ENCODE measurements around the gene ARHGEF40. TPM values are rescaled to one million over a fixed set of nuclear protein-coding genes. Genes with fewer than 3 reads are reported as not detected.

The ARHGEF40 gene
- total RNA-seq, 2 experiments from 2014 or later: 0.53 to 0.83 TPM

DNA sequence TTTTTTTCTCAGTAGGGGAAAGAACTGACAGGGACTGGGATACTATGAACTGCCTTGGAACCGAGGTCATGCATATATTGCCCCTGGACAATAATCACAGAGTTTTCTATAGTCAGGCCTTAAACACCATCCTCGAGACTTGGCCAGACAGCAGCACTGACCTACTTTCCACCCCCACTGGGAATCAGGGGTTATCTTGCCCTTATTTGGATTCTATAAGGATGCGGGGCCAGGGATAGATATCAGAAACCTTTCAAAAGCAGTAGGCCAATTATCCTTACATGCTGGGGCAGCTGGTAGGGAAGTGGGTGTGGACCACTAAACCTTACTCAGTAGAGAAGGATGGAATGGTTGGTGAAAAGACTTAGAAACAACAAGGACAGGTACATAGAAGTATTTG, 26.3 kb downstream of the ARHGEF40 start:
- CTCF ChIA-PET: interaction anchor here (2.5 to 7.0 kb wide), 4 partner anchors 9 to 83 kb away, joined by 6 to 225 read pairs (median 112); partner anchors contain the start of genes ARHGEF40 and TMEM253
- POLR2A ChIA-PET: no interaction called here
- Mint-ChIP-seq H3K36me3 (ENCODE audit: low read depth) (no peaks in the 10 kb centered on the region), H3K27me3 (ENCODE audit: low read depth) (peaks cover 44% of the 10 kb centered on the region), H3K4me1 (ENCODE audit: low read depth) (peaks cover 20% of the 10 kb centered on the region), H3K27ac (no peak overlapping the region), H3K4me3 (no peak overlapping the region), H3K9me3 (ENCODE audit: insufficient read depth) (no peaks in the 10 kb centered on the region)
- no peak for ATAC-seq
- no peak for DNase-seq

- H3K4me3 Mint-ChIP-seq: peak overlapping the region; percentile 68
- ChIA-PET POLR2A (no interaction called here), CTCF (interaction anchor here (1.1 to 7.0 kb wide), 5 partner anchors 8 to 84 kb away, joined by 3 to 225 read pairs (median 87); partner anchors contain the start of genes ARHGEF40 and TMEM253)
- peak overlapping the region; percentile 36 for H3K27ac Mint-ChIP-seq
- peaks cover 44% of the 10 kb centered on the region for H3K27me3 Mint-ChIP-seq (ENCODE audit: low read depth)
- no peak for ATAC-seq
- H3K9me3 Mint-ChIP-seq (ENCODE audit: insufficient read depth): no peaks in the 10 kb centered on the region
- no peak for DNase-seq
- H3K4me1 Mint-ChIP-seq (ENCODE audit: low read depth): peaks cover 26% of the 10 kb centered on the region
- H3K36me3 Mint-ChIP-seq (ENCODE audit: low read depth): no peaks in the 10 kb centered on the region
These were observed 27.0 kb downstream of the ARHGEF40 start for GRCh38 chr14:21096978-21097635.

DNA sequence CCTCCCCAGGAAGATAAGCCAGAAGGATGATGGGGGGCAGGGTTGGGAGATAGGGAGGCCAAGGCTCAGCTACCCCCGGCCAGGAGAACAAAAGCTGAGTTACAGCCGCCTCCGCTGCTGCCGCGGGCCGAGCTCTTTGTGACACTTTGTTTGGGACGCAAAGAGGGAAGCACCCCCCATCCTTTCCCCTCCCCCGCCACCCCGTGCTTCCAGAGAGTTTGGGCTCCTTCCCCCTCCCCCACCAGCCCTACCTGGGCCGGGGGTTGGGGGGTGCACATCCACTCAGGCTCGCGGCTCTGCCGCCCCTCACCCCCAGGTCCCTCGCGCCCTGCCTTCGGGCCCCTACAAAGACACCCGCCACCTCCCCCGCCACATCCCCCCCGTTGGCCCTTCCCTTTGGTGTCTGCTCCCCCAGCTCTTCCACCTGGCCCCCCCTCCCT, 27.6 kb downstream of the ARHGEF40 start:
- DNase-seq (no peak), ATAC-seq (peak; percentile 6)
- peaks cover 44% of the 10 kb centered on the region for H3K27me3 Mint-ChIP-seq (ENCODE audit: low read depth)
- CTCF ChIA-PET: interaction anchor here (1.1 to 7.0 kb wide), 5 partner anchors 8 to 84 kb away, joined by 3 to 225 read pairs (median 87); partner anchors contain the start of genes ARHGEF40 and TMEM253
- no peaks in the 10 kb centered on the region for H3K9me3 Mint-ChIP-seq (ENCODE audit: insufficient read depth)
- H3K4me3 Mint-ChIP-seq: peak overlapping the region; percentile 68
- H3K4me1 Mint-ChIP-seq (ENCODE audit: low read depth): peaks cover 29% of the 10 kb centered on the region
- POLR2A ChIA-PET: no interaction called here
- H3K27ac Mint-ChIP-seq: no peak overlapping the region
- H3K36me3 Mint-ChIP-seq (ENCODE audit: low read depth): no peaks in the 10 kb centered on the region

DNA sequence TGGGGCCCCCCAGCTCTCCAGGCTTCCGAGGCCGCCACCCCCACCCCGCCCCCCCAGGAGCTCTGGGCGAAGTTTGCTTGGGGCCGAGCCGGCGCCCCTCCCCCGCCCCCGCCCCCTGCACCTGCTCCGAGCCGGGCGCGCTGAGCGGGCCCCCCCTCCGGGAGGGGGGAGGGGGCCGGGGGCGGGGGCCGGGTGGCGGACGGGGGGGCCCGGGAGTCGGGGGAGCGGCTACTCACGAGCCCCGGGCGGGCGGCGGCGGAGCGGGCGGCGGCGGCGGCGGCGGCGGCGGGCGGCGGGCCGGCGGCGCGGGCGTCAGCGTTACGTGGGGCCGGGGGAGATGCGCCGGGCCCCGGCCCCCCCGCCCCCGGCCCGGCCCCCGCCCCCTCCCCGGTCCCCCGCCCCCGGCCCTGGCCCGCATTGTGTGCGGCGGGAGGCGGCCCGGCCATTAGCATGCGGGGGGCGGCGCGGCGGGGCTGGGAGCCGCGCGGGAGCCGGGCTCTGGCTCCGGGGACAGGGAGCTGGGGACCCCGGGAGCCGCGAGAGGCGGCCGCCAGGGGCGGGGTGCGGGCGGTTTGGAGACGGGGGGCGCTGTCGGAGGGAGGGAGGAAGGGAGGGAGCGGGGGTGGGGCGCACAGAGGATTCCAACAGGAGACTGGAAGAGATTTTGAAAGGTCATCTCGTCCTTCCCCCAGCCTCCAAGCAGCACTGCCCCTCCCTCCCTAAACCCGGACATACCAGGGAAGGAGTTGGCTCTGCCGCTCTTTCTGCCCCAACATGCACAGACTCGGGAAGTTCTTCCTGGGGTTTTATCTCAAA, 28.2 kb downstream of the ARHGEF40 start, which contains the start of gene ZNF219:
Gene ZNF219, minus strand, starts transcription at position 580 of the 816 bp plus-strand sequence. CDS start 5,064 bp downstream, outside the sequence.
- peak; percentile 52 for ATAC-seq
- Mint-ChIP-seq H3K36me3 (ENCODE audit: low read depth) (no peaks in the 10 kb centered on the region), H3K4me1 (ENCODE audit: low read depth) (peaks cover 29% of the 10 kb centered on the region), H3K9me3 (ENCODE audit: insufficient read depth) (no peaks in the 10 kb centered on the region), H3K4me3 (peak within 1 kb of the TSS; percentile 69), H3K27ac (no peak within 1 kb of the TSS), H3K27me3 (ENCODE audit: low read depth) (peaks cover 42% of the 10 kb centered on the region)
- DNase-seq: no peak
- ChIA-PET POLR2A (no interaction called here), CTCF (interaction anchor here (1.1 to 7.0 kb wide), 2 partner anchors 9 to 85 kb away, joined by 3 to 138 read pairs; no protein-coding TSS in a partner anchor)

DNA sequence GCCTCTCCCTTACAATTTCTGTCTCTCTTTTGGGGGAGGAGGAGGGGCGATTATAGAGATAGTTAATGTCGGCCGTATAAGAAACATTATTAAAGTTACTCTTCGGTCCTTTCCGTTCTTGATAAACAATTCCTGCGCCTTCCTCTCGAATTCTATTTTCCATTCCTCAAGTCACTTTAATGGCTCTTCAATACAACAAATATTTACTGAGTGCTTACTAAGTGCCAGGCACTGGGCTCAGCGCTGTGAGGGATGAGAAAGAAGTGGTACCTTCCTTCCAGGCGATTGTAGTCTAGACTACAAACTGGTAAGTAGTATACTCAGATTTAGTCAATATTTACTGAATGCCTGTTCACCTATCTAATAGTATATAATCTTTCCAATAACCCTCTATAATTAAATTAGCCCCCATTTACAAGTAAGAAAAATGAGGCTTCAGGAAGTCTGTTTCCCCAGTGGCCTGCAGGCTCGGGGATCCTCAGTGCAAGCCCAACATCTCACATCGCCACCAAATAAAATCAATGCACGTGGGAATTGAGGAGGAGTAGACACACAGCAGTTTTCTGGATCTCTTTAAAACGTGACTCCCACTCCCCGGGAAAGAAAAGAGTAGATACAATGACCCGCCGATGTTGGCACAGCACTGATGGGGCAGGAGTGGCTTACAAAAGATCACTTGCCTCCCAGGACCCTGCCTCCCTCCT, 28.9 kb downstream of the ARHGEF40 start:
- DNase-seq (no peak), ATAC-seq (no peak)
- no peak overlapping the region for H3K27ac Mint-ChIP-seq
- ChIA-PET CTCF (interaction anchor here (1.2 to 8.5 kb wide), 4 partner anchors 10 to 87 kb away, joined by 3 to 193 read pairs (median 73); no protein-coding TSS in a partner anchor), POLR2A (no interaction called here)
- H3K27me3 Mint-ChIP-seq (ENCODE audit: low read depth): peaks cover 34% of the 10 kb centered on the region
- H3K4me3 Mint-ChIP-seq: peak overlapping the region; percentile 69
- no peaks in the 10 kb centered on the region for H3K36me3 Mint-ChIP-seq (ENCODE audit: low read depth)
- H3K4me1 Mint-ChIP-seq (ENCODE audit: low read depth): peaks cover 30% of the 10 kb centered on the region
- no peaks in the 10 kb centered on the region for H3K9me3 Mint-ChIP-seq (ENCODE audit: insufficient read depth)

GRCh38 chr14:21099596-21099985, 29.5 kb downstream of the ARHGEF40 start:
- DNase-seq (no peak), ATAC-seq (no peak)
- Mint-ChIP-seq H3K27me3 (ENCODE audit: low read depth) (peaks cover 33% of the 10 kb centered on the region), H3K4me1 (ENCODE audit: low read depth) (peaks cover 32% of the 10 kb centered on the region), H3K4me3 (no peak overlapping the region), H3K36me3 (ENCODE audit: low read depth) (no peaks in the 10 kb centered on the region), H3K27ac (no peak overlapping the region), H3K9me3 (ENCODE audit: insufficient read depth) (no peaks in the 10 kb centered on the region)
- CTCF ChIA-PET: interaction anchor here (1.2 to 8.5 kb wide), 4 partner anchors 10 to 88 kb away, joined by 3 to 193 read pairs (median 73); no protein-coding TSS in a partner anchor
- POLR2A ChIA-PET: no interaction called here

GRCh38 chr14:21100931-21101330, 30.8 kb downstream of the ARHGEF40 start, which contains the start of gene TMEM253:
Gene TMEM253, plus strand, starts transcription at chr14:21101066. Its CDS starts 278 bp downstream, at chr14:21101344.
- Mint-ChIP-seq H3K36me3 (ENCODE audit: low read depth) (no peaks in the 10 kb centered on the region), H3K27ac (no peak within 1 kb of the TSS), H3K4me3 (peak within 1 kb of the TSS; percentile 93), H3K27me3 (ENCODE audit: low read depth) (peaks cover 33% of the 10 kb centered on the region), H3K9me3 (ENCODE audit: insufficient read depth) (no peaks in the 10 kb centered on the region), H3K4me1 (ENCODE audit: low read depth) (peaks cover 38% of the 10 kb centered on the region)
- ChIA-PET POLR2A (no interaction called here), CTCF (interaction anchor here (1.5 to 10.7 kb wide), 6 partner anchors 7 to 130 kb away, joined by 3 to 225 read pairs (median 128); partner anchors contain the start of gene ARHGEF40)
- ATAC-seq (no peak), DNase-seq (no peak)

GRCh38 chr14:21101802-21102413, 31.8 kb downstream of the ARHGEF40 start:
- CTCF ChIA-PET: interaction anchor here (1.5 to 10.7 kb wide), 7 partner anchors 7 to 131 kb away, joined by 3 to 225 read pairs (median 117); partner anchors contain the start of gene ARHGEF40
- no peak for DNase-seq
- ATAC-seq: no peak
- Mint-ChIP-seq H3K4me3 (peak overlapping the region; percentile 93), H3K4me1 (ENCODE audit: low read depth) (peaks cover 44% of the 10 kb centered on the region), H3K27me3 (ENCODE audit: low read depth) (peaks cover 23% of the 10 kb centered on the region), H3K27ac (peak overlapping the region; percentile 5), H3K9me3 (ENCODE audit: insufficient read depth) (no peaks in the 10 kb centered on the region), H3K36me3 (ENCODE audit: low read depth) (no peaks in the 10 kb centered on the region)
- POLR2A ChIA-PET: interaction anchor here (2.8 kb wide), 1 partner anchor 15 kb away, joined by 11 read pairs; no protein-coding TSS in a partner anchor

DNA sequence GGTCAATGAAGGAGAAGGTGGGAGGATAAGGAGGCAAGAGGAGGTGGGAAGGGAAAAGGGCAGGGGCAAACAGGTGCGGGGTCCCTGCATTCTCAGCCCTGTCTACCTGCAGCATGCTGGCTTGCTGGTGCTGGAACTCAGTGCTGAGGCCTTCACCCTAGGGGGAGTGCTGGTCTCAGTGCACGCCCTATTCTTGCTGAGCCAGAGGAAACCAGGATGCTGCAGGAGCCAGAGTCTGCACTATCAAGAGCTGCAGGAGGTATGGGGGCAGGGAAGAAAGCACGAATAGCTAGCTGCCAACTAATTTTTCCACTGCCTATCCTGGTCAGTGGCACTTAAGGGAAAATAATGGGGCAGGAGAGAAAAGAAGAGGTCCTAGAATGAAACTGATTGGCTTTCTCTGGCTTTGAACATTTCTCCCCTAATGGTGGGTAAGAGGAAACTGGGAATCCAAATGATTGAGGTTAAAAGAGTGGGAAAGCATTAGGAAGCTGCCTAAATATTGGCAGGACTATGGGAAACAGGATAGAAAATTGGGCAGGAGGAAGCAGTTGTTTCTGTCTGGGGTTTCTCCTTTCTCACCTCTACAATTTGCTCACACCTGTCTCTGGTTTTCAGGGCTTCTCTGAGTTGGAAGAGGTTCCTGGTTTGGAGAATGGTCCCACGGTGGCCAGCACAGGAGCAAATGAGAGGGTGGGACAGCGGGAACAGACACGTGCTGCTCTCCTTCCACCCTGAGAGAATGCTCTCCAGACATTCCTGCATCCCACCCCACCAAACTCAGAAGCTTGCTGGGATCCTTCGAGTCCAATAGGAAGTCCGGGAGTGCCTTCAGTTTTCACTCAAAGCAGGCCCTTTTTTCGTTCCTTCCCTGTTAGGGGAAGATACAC, 32.7 kb downstream of the ARHGEF40 start:
- ChIA-PET POLR2A (interaction anchor here (1.0 to 2.8 kb wide), 4 partner anchors 14 to 58 kb away, joined by 3 to 11 read pairs (median 4); partner anchors contain the start of gene ARHGEF40), CTCF (interaction anchor here (1.1 to 10.7 kb wide), 12 partner anchors 8 to 422 kb away, joined by 3 to 225 read pairs (median 20); partner anchors contain the start of gene ARHGEF40)
- Mint-ChIP-seq H3K27me3 (ENCODE audit: low read depth) (peaks cover 17% of the 10 kb centered on the region), H3K27ac (peak overlapping the region; percentile 91), H3K4me1 (ENCODE audit: low read depth) (peaks cover 45% of the 10 kb centered on the region), H3K36me3 (ENCODE audit: low read depth) (no peaks in the 10 kb centered on the region), H3K9me3 (ENCODE audit: insufficient read depth) (no peaks in the 10 kb centered on the region), H3K4me3 (peak overlapping the region; percentile 93)
- DNase-seq (no peak), ATAC-seq (no peak)

DNA sequence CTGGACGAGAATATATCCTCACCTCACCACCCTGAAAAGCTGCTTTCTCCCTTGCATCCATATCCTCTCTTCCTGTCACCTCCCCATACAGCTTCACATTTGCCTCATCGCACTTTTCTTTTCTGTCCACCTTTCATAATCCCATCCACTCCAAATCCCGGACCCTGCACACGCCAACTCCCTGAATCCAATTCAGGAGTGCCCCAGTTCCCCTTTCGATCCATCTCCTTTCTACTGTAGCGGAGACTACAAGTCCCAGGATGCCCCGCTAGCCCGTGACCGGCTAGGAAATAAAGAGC, 33.3 kb downstream of the ARHGEF40 start:
- H3K4me1 Mint-ChIP-seq (ENCODE audit: low read depth): peaks cover 45% of the 10 kb centered on the region
- no peaks in the 10 kb centered on the region for H3K36me3 Mint-ChIP-seq (ENCODE audit: low read depth)
- ATAC-seq (peak; percentile 1), DNase-seq (no peak)
- peaks cover 17% of the 10 kb centered on the region for H3K27me3 Mint-ChIP-seq (ENCODE audit: low read depth)
- POLR2A ChIA-PET: interaction anchor here (1.0 to 2.8 kb wide), 4 partner anchors 15 to 59 kb away, joined by 3 to 11 read pairs (median 4); partner anchors contain the start of gene ARHGEF40
- peak overlapping the region; percentile 93 for H3K4me3 Mint-ChIP-seq
- peak overlapping the region; percentile 91 for H3K27ac Mint-ChIP-seq
- H3K9me3 Mint-ChIP-seq (ENCODE audit: insufficient read depth): no peaks in the 10 kb centered on the region
- CTCF ChIA-PET: interaction anchor here (1.0 to 10.7 kb wide), 18 partner anchors 9 to 435 kb away, joined by 3 to 225 read pairs (median 9); partner anchors contain the start of genes ARHGEF40, NDRG2 and SLC39A2
